H1 (cell line): Measurements from ENCODE around the gene ZNF516. TPM values are rescaled to one million over a fixed set of nuclear protein-coding genes. Genes with fewer than 3 reads are reported as not detected.

Source experiments
- CHD7 ChIP-seq: fragments of 300-600 bp; sonication (generic); IDR thresholded peaks from 2 replicates; pipeline ENCODE4 v1.7.1; 2012; ENCODE audit warnings: low read length, moderate library complexity, mild to moderate bottlenecking, inconsistent platforms; ENCODE audit not compliant: insufficient replicate concordance
- MAX ChIP-seq: IDR thresholded peaks from 2 replicates; pipeline ENCODE4 v1.6.1; 2012; ENCODE audit warnings: inconsistent platforms
- RAD21 ChIP-seq, 2 experiments: IDR thresholded peaks in 1 of 2; conservative IDR thresholded peaks in 1 of 2; 2 replicates each; pipeline ENCODE4 v1.6.1; 2011; ENCODE audit warnings: low read depth in 2 of 2, low read length in 2 of 2, improper control_type of control experiment in 1 of 2, inconsistent platforms in 1 of 2, mild to moderate bottlenecking in 1 of 2, moderate library complexity in 1 of 2
- SIX5 ChIP-seq: IDR thresholded peaks from 2 replicates; pipeline ENCODE4 v1.6.1; 2011; ENCODE audit warnings: mild to moderate bottlenecking, low read depth, low read length
- polyA plus RNA-seq, 7 experiments: library from polyadenylated mRNA; depleted of rRNA in 3 of 7; stranded (reverse) in 5 of 7; unstranded in 2 of 7; fragments of >200 nt in 5 of 7; fragments of 200-250 nt in 2 of 7; gene quantifications; 1 replicate in 5 of 7; 2 replicates in 1 of 7; 4 replicates in 1 of 7; pipeline versions ENCODE4 v1.2.1 to v1.2.3, GENCODE V29; 2011 to 2013; ENCODE audit warnings: missing spikeins in 2 of 7, mixed read lengths in 2 of 7
- total RNA-seq: library from RNA; stranded (reverse); fragmentation: NEBNext Ultra II Directional; extraction: Animal tissue kit (Norgen Biotek cat#: 25700); gene quantifications from 2 replicates; pipeline ENCODE4 v1.2.1, GENCODE V29; 2021

The ZNF516 gene
- total and polyA plus RNA-seq, 2 of the 8 experiments (the other 6 are each of a cell fraction or from before 2014, with no cell fraction given): 7.3 to 17.0 TPM

DNA sequence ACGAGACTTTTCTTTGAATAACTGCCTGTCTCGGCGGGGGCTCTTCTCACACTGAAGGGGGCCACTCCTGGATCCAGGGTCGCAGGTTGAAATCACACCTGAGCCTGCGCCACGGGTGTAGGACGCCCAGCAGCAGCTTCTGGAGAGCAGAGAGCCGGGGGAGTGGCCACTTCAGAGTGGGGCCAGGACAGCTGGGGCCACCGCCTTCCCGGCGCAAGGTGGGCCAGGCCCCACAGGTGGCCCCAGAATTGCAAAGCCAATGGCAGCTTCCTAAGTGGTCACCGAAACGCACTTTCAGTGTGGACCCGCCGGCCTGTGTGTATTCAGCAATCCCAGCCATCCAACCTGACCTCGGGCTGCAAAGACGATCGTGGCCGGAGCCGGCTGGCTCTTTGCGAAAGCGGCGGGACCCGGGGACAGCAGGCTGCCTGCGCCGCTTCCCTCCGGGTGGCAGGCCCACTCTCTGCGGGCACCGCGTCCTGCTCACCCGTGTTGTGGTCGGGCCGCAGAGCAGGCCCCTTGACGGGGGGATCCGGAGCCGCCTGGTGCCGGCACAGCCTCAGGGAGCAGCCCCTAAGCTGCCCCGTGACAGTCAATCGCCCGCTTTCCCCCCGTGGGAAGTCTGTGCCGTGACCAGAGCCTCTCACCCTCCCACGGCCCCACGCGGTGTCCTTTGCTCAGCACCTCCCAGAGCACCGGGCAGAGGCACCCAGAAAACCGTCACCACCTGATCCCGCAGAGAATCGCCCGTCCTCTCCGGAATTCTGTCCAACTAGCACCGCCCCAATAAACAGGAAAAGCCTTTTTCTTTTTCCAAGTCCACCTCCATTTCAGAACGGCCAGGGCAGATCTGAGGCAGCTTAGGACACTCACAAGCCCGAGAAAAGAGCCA is 144.7 kb downstream of the ZNF516 start (continued):
- TF ChIP-seq CHD7 (no peak), RAD21 (IDR thresholded peaks at IDR 0.05 in 1 of 2, conservative IDR thresholded peaks at IDR 0.05 in 1 of 2; ENCODE audit: low read depth in 2 of 2, low read length in 2 of 2) (no peak), MAX (no peak), SIX5 (no peak)
- TF ChIP-seq, all 59 proteins: peak for 0
